ENCODE results near the gene MYO15A.

Gene MYO15A

GRCh38 chr17:18184143-18185031 lies 75.8 kb downstream of the MYO15A start:
- DNase-seq (ENCODE audit: insufficient read length, low spot score) (no peak), FAIRE-seq (no peak)
- 0 out of 2 replicates have a peak, but pooled peaks have one; percentile 16 for TF ChIP-seq POLR2A (IDR thresholded peaks at IDR 0.05; ENCODE audit: low read depth, low read length)

- DNase-seq (ENCODE audit: insufficient read length, low spot score): no peak
- FAIRE-seq: no peak
- no peak for TF ChIP-seq POLR2A (IDR thresholded peaks at IDR 0.05; ENCODE audit: low read depth, low read length)
Observed at GRCh38 chr17:18185391-18185790, 76.8 kb downstream of the MYO15A start.

GRCh38 chr17:18185832-18186626 lies 77.5 kb downstream of the MYO15A start:
- no peak for DNase-seq (ENCODE audit: insufficient read length, low spot score)

GRCh38 chr17:18186627-18186982 lies 78.0 kb downstream of the MYO15A start:
- FAIRE-seq: no peak

More at GRCh38 chr17:18185832-18186626, 77.5 kb downstream of the MYO15A start:
- no peak for TF ChIP-seq POLR2A (IDR thresholded peaks at IDR 0.05; ENCODE audit: low read depth, low read length)
- FAIRE-seq: no peak

GRCh38 chr17:18187226-18187625 lies 78.7 kb downstream of the MYO15A start:
- FAIRE-seq: no peak
- TF ChIP-seq POLR2A (IDR thresholded peaks at IDR 0.05; ENCODE audit: low read depth, low read length): no peak
- DNase-seq (ENCODE audit: insufficient read length, low spot score): no peak

More at GRCh38 chr17:18186627-18186982, 78.0 kb downstream of the MYO15A start:
- TF ChIP-seq POLR2A (IDR thresholded peaks at IDR 0.05; ENCODE audit: low read depth, low read length): no peak
- no peak for DNase-seq (ENCODE audit: insufficient read length, low spot score)

- DNase-seq (ENCODE audit: insufficient read length, low spot score) (peak; percentile 98), FAIRE-seq (no peak)
- no peak for TF ChIP-seq POLR2A (IDR thresholded peaks at IDR 0.05; ENCODE audit: low read depth, low read length)
Observed at GRCh38 chr17:18187821-18188761, 79.5 kb downstream of the MYO15A start.

- TF ChIP-seq POLR2A (IDR thresholded peaks at IDR 0.05; ENCODE audit: low read depth, low read length): no peak
- DNase-seq (ENCODE audit: insufficient read length, low spot score) (no peak), FAIRE-seq (no peak)
Observed at GRCh38 chr17:18190628-18191235, 82.2 kb downstream of the MYO15A start.

- no peak for DNase-seq (ENCODE audit: insufficient read length, low spot score)
- TF ChIP-seq POLR2A (IDR thresholded peaks at IDR 0.05; ENCODE audit: low read depth, low read length): no peak
- FAIRE-seq: no peak
Observed at GRCh38 chr17:18191236-18191667, 82.7 kb downstream of the MYO15A start.

- no peak for DNase-seq (ENCODE audit: insufficient read length, low spot score)
- TF ChIP-seq POLR2A (IDR thresholded peaks at IDR 0.05; ENCODE audit: low read depth, low read length): no peak
- FAIRE-seq: no peak
Observed at GRCh38 chr17:18191967-18192366, 83.4 kb downstream of the MYO15A start.

GRCh38 chr17:18194394-18194793 lies 85.8 kb downstream of the MYO15A start:
- TF ChIP-seq POLR2A (IDR thresholded peaks at IDR 0.05; ENCODE audit: low read depth, low read length): no peak
- no peak for DNase-seq (ENCODE audit: insufficient read length, low spot score)
- FAIRE-seq: no peak

- DNase-seq (ENCODE audit: insufficient read length, low spot score) (no peak), FAIRE-seq (no peak)
- no peak for TF ChIP-seq POLR2A (IDR thresholded peaks at IDR 0.05; ENCODE audit: low read depth, low read length)
Observed at GRCh38 chr17:18194804-18195203, 86.2 kb downstream of the MYO15A start.

- FAIRE-seq: no peak
- no peak for TF ChIP-seq POLR2A (IDR thresholded peaks at IDR 0.05; ENCODE audit: low read depth, low read length)
- DNase-seq (ENCODE audit: insufficient read length, low spot score): no peak
Observed at GRCh38 chr17:18195246-18195645, 86.7 kb downstream of the MYO15A start.
